Renal cortex interstitium (tissue), 15 donors: Measurements from ENCODE around the gene DLAT. TPM values are rescaled to one million over a fixed set of nuclear protein-coding genes. Genes with fewer than 3 reads are reported as not detected.

Experiments used
- DNase-seq, 11 donors: peaks; one replicate each; pipeline ENCODE4 v3.0.0-alpha.2; 2013; ENCODE audit warnings: low read depth in 9 of 11, low spot score in 4 of 11; ENCODE audit errors: extremely low read depth in 1 of 11
- long read RNA-seq, 16 experiments: transcript quantifications; one replicate each; lab custom pipeline, GENCODE V29; 2026
- polyA plus RNA-seq, 3 donors: library from polyadenylated mRNA; unstranded; fragments of 120-200 nt; gene quantifications; one replicate each; pipeline ENCODE4 v1.2.1, GENCODE V29; 2013; ENCODE audit not compliant: insufficient read length in 3 of 3

The DLAT gene
- 10 to 100 TPM; 47.1 to 51.2 (median 47.7) TPM for polyA plus RNA-seq
- long read RNA-seq, donor 1, full-length matches to known transcripts = 4 of 4 reads
- long read RNA-seq, donor 1, partial matches to known transcripts = 0 of 4 reads
- long read RNA-seq, donor 1, other reads (novel, unspliced or antisense) = 0 of 4 reads
- long read RNA-seq, donor 2, full-length matches to known transcripts = 3 of 3 reads
- long read RNA-seq, donor 2, partial matches to known transcripts = 0 of 3 reads
- long read RNA-seq, donor 2, other reads (novel, unspliced or antisense) = 0 of 3 reads
- long read RNA-seq, donor 3, full-length matches to known transcripts = 6 of 11 reads
- long read RNA-seq, donor 3, partial matches to known transcripts = 5 of 11 reads
- long read RNA-seq, donor 3, other reads (novel, unspliced or antisense) = 0 of 11 reads
- long read RNA-seq, donor 4, full-length matches to known transcripts = 6 of 6 reads
- long read RNA-seq, donor 4, partial matches to known transcripts = 0 of 6 reads
- long read RNA-seq, donor 4, other reads (novel, unspliced or antisense) = 0 of 6 reads
- long read RNA-seq, donor 5 = 0 reads
- long read RNA-seq, donor 6, full-length matches to known transcripts = 10 of 15 reads
- long read RNA-seq, donor 6, partial matches to known transcripts = 5 of 15 reads
- long read RNA-seq, donor 6, other reads (novel, unspliced or antisense) = 0 of 15 reads
- long read RNA-seq, donor 7, full-length matches to known transcripts = 8 of 19 reads
- long read RNA-seq, donor 7, partial matches to known transcripts = 6 of 19 reads
- long read RNA-seq, donor 7, other reads (novel, unspliced or antisense) = 5 of 19 reads
- long read RNA-seq, donor 8, full-length matches to known transcripts = 17 of 638 reads
- long read RNA-seq, donor 8, partial matches to known transcripts = 7 of 638 reads
- long read RNA-seq, donor 8, other reads (novel, unspliced or antisense) = 614 of 638 reads
- long read RNA-seq, donor 9, full-length matches to known transcripts = 10 of 17 reads
- long read RNA-seq, donor 9, partial matches to known transcripts = 7 of 17 reads
- long read RNA-seq, donor 9, other reads (novel, unspliced or antisense) = 0 of 17 reads
- long read RNA-seq, donor 10, full-length matches to known transcripts = 6 of 11 reads
- long read RNA-seq, donor 10, partial matches to known transcripts = 5 of 11 reads
- long read RNA-seq, donor 10, other reads (novel, unspliced or antisense) = 0 of 11 reads
- long read RNA-seq, donor 11, full-length matches to known transcripts = 9 of 15 reads
- long read RNA-seq, donor 11, partial matches to known transcripts = 6 of 15 reads
- long read RNA-seq, donor 11, other reads (novel, unspliced or antisense) = 0 of 15 reads
- long read RNA-seq, donor 12, full-length matches to known transcripts = 1 of 1 reads
- long read RNA-seq, donor 12, partial matches to known transcripts = 0 of 1 reads
- long read RNA-seq, donor 12, other reads (novel, unspliced or antisense) = 0 of 1 reads
- long read RNA-seq, donor 13 = 0 reads
- long read RNA-seq, donor 14, full-length matches to known transcripts = 3 of 10 reads
- long read RNA-seq, donor 14, partial matches to known transcripts = 7 of 10 reads
- long read RNA-seq, donor 14, other reads (novel, unspliced or antisense) = 0 of 10 reads
- long read RNA-seq, donor 15, full-length matches to known transcripts = 6 of 6 reads
- long read RNA-seq, donor 15, partial matches to known transcripts = 0 of 6 reads
- long read RNA-seq, donor 15, other reads (novel, unspliced or antisense) = 0 of 6 reads
- long read RNA-seq, donor 16, full-length matches to known transcripts = 15 of 66 reads
- long read RNA-seq, donor 16, partial matches to known transcripts = 51 of 66 reads
- long read RNA-seq, donor 16, other reads (novel, unspliced or antisense) = 0 of 66 reads

DNA sequence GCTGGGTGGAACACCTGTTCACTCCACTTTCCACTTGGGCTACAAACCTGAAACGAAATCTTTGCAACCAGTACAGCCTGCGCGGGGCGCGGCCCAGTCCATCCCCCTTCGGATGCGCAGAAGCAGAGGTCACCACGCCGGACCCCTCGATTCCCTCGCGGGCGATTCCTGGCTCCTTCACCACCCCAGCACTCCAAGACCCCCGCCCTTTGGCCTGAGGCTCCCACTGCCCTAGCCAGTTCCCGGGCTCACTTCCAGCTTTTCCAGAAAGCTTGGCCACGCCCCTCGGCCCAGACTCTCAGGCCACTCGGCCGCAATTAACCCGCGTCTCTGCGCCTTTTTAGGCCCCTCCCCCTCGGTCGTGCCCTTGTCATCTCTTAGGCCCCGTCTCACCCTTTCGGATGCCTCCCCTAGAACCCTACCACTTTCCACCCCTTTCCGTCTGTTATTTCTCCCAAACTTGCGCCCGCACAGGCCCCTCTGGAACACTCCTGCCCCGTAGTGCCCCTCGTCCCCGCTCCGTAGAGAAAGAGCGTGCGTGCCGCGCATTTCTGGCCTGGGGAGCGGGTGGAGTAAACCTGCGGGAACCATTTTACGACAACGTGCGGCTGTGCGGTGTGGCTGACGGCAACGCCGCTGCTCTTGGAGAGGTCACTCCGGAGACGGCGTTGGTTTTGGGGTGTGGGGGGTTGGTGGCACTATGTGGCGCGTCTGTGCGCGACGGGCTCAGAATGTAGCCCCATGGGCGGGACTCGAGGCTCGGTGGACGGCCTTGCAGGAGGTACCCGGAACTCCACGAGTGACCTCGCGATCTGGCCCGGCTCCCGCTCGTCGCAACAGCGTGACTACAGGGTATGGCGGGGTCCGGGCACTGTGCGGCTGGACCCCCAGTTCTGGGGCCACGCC is at the start of gene DLAT:
Gene DLAT (plus strand): TSS at position 636 of the 906 bp plus-strand sequence. CDS start 65 bp downstream, at position 701.
- DNase-seq = peak; percentile 67 to 90 (median 79)

GRCh38 chr11:111976119-111976766 is 49.0 kb upstream of the DLAT start:
- no peak for DNase-seq

DNA sequence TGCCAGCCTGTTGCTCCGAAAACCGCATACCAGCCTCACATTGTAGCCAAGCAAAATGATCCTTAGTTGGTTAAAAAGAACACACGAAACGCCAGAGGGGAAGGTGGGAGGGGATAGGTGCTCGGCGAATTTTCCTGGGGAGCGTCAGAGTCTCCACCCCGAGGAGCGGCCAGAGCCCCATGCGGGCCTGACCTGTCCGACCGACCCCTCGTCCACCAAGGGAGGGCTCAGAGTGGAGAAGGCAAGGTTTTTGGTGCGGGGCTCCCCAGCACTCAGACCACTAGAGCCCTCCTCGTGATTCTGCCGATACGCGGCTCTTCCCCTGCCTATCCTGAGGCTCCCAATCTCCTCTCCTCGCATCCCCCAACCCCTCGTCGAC is 48.5 kb upstream of the DLAT start:
- no peak for DNase-seq

- DNase-seq = peak in 1 of 11 donors; percentile 44
Observed at GRCh38 chr11:111977146-111978027, 47.8 kb upstream of the DLAT start.

GRCh38 chr11:111978028-111978771 is 47.0 kb upstream of the DLAT start:
- DNase-seq = peak in 3 of 11 donors; percentile 64 to 73 (median 66)

- no peak for DNase-seq
Observed at GRCh38 chr11:111980062-111980461, 45.1 kb upstream of the DLAT start.

DNA sequence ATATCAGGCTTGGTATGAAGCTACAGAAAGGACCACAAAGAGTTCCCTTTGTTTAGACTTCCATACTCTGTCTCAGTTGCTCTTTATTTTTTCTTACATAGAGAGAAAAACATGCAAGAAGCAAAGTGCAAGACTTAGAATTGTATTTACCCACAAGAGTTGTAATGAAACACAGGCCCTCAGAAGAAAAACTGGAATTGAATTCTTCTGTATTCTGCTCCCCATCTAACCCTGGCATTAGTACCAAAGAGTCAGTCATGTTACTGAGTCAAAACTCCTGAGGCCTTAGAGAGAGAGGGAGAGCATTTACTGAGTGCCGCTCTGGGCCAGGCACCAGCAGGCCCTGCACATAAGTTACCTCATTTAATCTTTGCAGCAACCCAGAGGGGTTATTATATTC is 43.9 kb upstream of the DLAT start:
- DNase-seq = no peak

DNA sequence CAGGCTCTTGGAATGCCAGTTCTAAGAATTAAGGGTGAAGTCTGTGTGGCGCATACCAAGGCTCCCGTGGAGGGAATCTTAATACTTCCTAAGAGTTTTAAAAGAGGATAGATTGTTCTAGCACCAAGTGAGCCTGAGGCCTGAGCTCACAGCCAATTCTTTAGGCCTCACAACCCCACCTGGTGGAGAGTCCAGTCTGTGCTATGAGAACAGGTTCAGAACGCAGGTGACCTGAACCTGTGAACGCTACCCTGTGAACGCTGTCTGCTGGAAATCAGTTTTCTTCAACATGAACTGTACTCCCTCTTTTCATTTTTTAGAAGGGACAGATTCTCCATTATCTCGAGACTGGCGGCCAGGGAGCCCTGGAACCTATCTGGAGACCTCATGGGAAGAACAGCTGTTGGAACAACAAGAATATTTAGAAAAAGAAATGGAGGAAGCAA is 43.2 kb upstream of the DLAT start:
- peak in 7 of 11 donors; percentile 60 to 82 (median 66) for DNase-seq

DNA sequence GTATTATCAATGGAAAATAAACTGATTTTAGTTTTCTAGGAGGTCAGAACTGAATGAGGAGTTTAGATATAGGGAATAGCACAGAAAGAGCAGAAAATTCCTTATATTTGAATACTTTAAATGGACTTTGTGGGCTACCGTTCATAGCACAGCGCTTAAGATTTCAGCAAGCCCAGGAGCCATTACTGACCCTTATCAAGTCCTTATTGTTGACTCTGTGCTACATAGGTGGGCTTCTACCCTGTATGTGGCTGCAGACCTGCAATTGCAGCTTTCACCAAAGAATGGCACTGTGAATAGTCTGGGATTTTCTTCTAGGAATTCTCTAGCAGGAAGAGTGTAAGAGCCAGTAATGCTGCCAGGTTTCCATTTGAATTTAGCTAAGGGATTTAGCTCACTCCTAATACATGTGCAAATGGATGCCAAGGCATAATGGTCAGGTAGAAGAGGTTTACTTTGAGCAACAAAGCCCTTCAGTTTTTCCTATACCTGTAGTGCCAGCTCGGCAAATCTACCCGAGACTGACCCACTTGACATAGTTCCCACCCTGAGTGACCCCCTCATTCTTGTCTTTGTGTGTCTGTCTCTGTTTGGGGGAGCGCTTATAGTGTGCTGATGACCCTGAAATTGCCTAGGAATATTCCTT is 42.5 kb upstream of the DLAT start:
- no peak for DNase-seq

- DNase-seq = peak in 1 of 11 donors; percentile 42
Observed at GRCh38 chr11:111983187-111983986, 41.8 kb upstream of the DLAT start.

- DNase-seq = no peak
Observed at GRCh38 chr11:111986589-111986988, 38.6 kb upstream of the DLAT start.

DNA sequence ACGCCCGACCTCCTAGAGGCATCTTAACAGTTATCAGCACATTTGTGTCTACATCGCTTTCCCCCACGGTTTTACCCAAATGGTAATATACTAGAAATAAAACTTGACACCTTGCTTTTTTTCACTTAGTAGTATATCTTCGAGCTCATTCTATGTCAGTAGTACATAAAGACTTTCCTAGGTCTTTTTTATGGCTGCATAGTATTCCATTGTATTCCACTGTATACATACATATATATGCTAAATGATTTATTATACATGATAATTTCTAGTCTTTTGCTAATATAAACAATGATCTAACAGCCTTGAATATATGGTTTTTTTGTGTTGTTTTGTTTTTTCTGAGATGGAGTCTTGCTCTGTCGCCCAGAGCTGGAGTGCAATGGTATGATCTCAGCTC is 34.8 kb upstream of the DLAT start:
- DNase-seq = no peak

DNA sequence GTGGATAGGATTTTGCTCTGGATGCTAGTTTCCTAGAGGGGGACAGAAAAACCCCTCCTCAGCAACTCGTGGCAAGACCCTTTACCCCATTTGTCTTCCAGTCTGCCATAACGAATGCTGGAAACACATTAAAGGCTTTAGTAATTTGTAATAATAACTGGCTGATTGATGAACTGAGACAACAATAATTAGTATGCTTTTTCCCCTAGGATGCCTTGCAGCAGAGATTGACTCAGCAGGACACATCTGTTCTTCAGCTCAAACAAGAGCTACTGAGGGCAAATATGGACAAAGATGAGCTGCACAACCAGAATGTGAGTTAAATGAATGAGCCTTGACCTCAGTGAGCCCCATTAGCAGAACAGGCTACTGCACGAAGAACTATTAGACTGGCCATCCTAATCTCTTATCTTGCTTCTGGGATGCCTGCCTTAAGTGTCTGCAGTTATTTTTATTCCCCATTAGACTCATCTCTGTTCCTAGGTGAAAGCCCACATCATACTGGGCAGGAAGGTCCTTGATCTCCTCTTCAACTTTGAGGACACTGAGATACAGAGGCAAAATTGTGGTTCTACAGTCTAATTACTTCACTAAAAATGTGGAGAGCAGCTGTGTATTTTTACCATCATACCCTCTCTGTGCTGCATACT is 32.9 kb upstream of the DLAT start:
- no peak for DNase-seq
